Stimulated activated CD4-positive, alpha-beta T cell treated with anti-CD3 and anti-CD28 coated beads, Interleukin-4, amount 100 ng/mL, for 24 hours (primary cell): ENCODE data around the gene MIGA2.
"Not testable (repeated sequence)": the region's sequence is repeated elsewhere in the genome, so short reads cannot be mapped to it uniquely, and the experiment has no call there.

Experiments
- DNase-seq: peaks from one replicate; pipeline ENCODE4 v3.0.0-alpha.2; 2020

MIGA2 gene, protein sequence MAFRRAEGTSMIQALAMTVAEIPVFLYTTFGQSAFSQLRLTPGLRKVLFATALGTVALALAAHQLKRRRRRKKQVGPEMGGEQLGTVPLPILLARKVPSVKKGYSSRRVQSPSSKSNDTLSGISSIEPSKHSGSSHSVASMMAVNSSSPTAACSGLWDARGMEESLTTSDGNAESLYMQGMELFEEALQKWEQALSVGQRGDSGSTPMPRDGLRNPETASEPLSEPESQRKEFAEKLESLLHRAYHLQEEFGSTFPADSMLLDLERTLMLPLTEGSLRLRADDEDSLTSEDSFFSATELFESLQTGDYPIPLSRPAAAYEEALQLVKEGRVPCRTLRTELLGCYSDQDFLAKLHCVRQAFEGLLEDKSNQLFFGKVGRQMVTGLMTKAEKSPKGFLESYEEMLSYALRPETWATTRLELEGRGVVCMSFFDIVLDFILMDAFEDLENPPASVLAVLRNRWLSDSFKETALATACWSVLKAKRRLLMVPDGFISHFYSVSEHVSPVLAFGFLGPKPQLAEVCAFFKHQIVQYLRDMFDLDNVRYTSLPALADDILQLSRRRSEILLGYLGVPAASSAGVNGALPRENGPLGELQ

DNA sequence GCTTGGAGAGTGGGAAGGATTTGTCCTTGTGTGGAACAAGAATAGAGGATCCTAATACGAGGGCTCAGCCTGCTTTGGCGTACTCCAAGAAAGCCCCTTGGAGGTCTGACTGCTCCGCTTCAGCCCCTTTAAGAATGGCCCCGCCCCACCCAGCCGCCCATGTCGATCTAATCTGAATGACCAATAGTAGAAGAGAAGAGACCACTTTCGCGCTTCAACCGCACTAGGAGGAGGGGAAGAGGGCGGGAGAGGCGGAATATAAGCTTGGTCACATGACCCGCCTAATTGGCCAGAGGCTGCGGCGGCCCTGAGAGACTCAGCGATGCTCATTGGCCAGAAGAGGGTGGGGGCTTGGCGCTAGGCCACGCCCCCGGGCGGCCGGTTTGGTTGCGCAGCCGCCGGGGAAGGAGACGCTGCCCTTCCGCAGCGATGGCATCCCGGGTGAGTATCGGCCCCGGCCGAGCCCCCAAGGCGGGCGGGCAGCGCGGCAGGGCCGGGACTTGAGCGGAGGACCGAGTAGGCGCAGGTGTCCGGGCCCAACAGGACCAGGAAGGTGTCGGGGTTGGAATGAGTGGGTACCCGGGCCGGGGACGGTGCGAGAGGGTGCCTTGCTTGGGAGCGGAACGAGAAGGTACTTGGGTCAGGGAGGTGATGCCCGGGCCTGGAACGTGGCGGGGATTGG, at the start of gene MIGA2:
TSS of gene MIGA2 (plus strand) at position 386 of the 682 bp plus-strand sequence. CDS start 3,969 bp downstream, outside the sequence.
- DNase-seq, result peak; percentile 96

DNA sequence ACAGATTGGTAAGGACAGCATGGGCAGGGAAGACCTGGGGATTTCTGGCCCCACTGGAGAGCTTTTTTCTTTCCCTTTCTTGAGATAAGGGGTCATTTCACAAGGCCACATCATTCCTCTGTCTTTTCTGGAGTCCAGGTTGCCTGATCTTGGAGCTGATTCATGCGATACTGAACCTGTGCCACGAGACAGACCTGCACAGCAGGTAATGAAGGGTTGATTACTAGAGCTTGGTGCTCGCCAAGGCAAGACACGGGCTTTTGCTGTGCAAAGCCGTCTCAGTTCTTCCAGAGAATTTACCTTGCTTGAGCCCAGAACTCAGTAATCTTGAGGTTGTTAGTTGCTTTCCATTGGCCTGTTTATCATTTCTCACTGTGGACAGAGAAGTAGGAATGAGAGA, 49.8 kb upstream of the MIGA2 start:
- no peak for DNase-seq

DNA sequence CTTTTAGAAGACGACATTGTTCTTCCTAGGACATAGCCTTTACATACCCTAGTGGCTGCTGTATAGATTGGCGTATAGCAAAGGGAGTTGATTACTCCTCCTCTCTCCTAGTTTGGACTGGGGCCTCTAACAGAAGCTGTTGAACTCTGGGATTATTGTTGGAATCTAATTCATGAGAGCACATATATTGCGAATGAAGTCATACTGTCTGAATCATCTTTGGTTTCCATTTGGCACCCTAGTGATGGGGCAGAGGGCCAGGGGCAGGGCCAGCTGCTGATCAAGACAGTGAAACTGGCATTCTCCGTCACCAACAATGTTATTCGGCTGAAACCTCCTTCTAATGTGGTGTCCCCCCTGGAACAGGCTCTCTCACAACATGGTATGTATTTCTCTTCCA, 48.6 kb upstream of the MIGA2 start:
- no peak for DNase-seq

- DNase-seq, result no peak
These were observed 43.4 kb upstream of the MIGA2 start for GRCh38 chr9:128992995-128993394.

DNA sequence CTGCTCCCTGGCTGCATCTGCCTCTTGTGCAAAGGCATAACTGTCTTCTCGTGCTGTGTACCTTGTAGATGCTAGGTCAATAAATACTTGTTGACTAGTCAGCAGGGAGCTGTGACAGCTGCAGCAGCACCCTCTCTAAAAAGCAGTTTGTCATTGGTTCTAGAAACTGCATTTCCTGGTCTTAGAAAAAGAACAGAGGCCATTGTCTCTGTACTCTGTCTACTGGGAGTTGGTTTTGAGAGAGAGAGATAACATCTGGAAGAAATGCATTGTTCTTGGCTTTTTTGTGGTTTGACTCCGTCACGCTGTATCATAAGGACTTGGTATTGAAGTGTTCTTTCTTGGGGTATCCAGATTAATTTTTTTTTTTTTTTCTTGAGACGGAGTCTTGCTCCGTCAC, 40.6 kb upstream of the MIGA2 start:
- DNase-seq, result no peak

DNA sequence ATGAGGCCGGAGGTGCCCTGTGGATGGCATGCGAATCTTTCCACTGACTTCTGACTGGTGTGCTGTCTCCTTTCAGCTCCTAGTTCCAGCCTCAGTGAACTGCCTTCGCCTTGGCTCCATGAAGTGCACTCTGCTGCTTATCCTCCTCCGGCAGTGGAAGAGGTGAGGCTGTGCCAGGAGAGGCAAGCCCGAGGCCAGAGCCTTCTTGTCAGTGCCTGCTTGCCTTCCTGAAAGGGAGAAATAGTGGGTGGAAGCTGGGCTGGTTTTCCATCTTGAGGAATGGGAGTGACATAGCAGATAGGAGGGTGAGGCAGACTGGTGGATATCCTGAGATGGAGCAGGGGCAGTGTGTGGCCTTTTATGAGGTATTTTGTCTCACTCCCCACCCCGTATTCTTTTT, 38.0 kb upstream of the MIGA2 start:
- DNase-seq, result no peak

GRCh38 chr9:128999581-129000206, 36.7 kb upstream of the MIGA2 start:
- DNase-seq, result no peak

GRCh38 chr9:129001504-129002325, 34.7 kb upstream of the MIGA2 start:
- DNase-seq, result no peak

DNA sequence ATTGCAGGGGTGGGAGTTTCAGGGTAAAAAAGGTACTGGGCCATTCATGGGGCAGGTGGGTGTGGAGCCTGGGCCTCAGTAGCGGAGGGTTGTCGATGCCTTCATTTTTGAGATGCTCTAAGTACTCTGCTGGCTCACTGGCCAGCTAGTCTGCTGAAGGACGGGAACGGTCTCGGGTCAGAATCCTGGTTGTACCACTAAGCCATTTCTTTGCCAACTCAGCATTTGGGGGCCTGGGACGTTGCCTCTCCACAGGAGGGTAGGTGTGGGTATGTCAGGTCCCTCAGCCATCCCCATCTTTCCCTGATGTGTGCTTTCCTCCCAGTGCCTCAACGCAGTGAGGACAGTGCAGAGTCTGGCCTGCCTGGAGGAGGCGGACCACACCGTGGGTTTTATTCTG, 33.4 kb upstream of the MIGA2 start:
- DNase-seq, result no peak

DNA sequence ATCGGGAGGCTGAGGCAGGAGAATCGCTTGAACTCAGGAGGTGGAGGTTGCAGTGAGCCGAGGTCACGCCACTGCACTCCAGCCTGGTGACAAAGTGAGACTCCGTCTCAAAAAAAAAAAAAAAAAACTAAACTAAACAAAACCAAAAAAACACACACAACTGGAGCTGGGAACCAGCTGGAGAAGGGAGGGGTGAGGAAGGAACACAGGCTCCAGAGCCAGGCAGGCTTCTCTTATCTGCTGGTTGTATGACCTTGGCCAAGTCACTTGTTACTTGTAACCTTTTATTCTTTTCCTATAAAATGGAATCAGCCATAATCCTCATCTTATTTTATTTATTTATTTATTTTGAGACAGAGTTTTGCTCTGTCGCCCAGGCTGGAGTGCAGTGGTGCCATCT, 32.3 kb upstream of the MIGA2 start:
- DNase-seq, result not testable (repeated sequence)

- DNase-seq, result no peak
These were observed 31.0 kb upstream of the MIGA2 start for GRCh38 chr9:129005336-129005997.

- DNase-seq, result peak; percentile 55
These were observed 29.9 kb upstream of the MIGA2 start for GRCh38 chr9:129006328-129007034.

DNA sequence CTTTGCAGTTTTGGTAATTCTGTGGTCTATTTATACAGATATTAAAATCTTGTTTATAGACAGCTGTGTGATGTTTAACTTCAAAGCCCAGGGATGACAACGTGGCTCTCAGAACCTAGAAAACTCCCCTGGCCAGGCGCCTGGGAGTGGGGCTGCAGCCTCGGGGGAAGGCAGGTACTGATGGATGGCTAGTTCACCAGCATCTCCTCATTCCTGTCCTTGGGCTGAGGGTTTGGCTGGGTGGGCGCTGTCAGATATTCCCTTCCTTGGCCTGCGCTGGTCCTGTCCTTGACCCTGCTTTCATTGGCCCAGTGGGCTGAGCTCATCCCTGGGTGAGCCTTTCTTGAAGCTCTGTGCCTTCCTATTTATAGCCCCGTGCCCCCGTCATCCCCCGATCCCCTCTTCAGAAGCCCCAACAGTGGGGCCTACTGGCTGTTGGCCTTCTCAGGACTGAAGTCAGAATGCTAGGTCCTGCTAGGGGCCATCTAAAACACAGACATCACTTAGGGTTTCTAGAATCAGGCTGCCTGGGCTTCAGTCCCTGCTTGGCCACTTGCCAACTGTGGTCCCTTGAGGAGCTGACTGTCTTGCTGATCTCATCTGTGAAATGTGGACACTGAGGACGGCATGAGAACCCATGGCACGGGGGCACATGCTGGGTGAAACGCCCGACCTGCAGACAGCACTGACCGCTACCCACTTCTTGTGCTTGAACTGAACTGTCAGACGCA, 29.2 kb upstream of the MIGA2 start:
- DNase-seq, result no peak

GRCh38 chr9:129007766-129008468, 28.5 kb upstream of the MIGA2 start:
- no peak for DNase-seq

- no peak for DNase-seq
These were observed 27.9 kb upstream of the MIGA2 start for GRCh38 chr9:129008469-129008965.

DNA sequence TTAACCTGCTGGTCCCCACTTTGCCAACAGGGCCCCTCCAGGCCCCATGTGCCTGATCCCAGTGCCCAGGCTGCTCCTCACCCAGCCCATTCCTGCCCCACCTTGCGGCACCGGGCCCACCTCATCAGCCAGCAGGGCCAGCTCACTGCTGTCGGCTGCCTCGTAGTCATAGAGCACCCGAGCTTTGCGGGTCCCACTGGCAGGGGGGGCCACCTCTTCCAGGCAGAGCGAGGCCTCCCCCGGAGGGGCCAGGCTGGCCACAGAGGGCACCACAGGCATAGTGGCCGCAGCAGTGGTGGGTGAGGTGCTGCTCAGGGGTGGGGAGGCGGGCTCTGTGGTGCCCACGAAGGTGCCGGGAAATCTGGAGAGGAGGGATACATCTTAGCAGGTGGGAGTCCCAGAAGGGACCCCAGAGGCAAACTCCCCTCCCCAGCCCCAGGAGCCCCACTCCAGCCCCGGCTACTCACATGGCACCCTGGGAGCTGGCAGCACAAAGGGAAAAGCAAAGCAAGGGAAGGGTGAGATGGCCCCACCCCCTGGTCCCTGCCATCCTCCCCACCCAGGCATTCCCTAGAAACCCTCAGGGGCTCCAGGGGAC, 27.3 kb upstream of the MIGA2 start:
- no peak for DNase-seq

GRCh38 chr9:129009584-129010141, 26.8 kb upstream of the MIGA2 start:
- DNase-seq, result no peak

- no peak for DNase-seq
These were observed 26.0 kb upstream of the MIGA2 start for GRCh38 chr9:129010267-129010975.
